HCT116 (cell line): ENCODE data around the gene MORF4L1.

Experiments
- CBX3 ChIP-seq: IDR thresholded peaks from 2 replicates; pipeline ENCODE4 v1.6.1; 2012; ENCODE audit warnings: low read depth
- EZH2 ChIP-seq: fragments of 200-600 bp; sonication (generic); IDR thresholded peaks from 2 replicates; pipeline ENCODE4 v1.6.1; 2017; ENCODE audit warnings: antibody characterized with exemption, mixed run types
- EZH2phosphoT487 ChIP-seq: fragments of 200-600 bp; IDR thresholded peaks from 2 replicates; pipeline ENCODE4 v1.6.1; 2018; ENCODE audit warnings: antibody characterized with exemption, borderline replicate concordance
- POLR2A ChIP-seq: IDR thresholded peaks from 2 replicates; pipeline ENCODE4 v1.7.0; 2011; ENCODE audit warnings: borderline replicate concordance; ENCODE audit not compliant: insufficient read depth, insufficient read length; ENCODE audit errors: extremely low read depth
- POLR2AphosphoS5 ChIP-seq: IDR thresholded peaks from 2 replicates; pipeline ENCODE4 v1.6.1; 2011; ENCODE audit warnings: mild to moderate bottlenecking, low read depth, low read length, moderate library complexity
- SP1 ChIP-seq: IDR thresholded peaks from 2 replicates; pipeline ENCODE4 v1.6.1; 2012; ENCODE audit warnings: low read depth
- TCF7L2 ChIP-seq: IDR thresholded peaks from 2 replicates; pipeline ENCODE4 v1.7.0; 2011; ENCODE audit warnings: borderline replicate concordance, inconsistent platforms; ENCODE audit not compliant: insufficient read depth, insufficient read length; ENCODE audit errors: extremely low read depth
- ZNF274 ChIP-seq: fragments of 200-500 bp; sonication (Bioruptor generic); IDR thresholded peaks from 2 replicates; pipeline ENCODE4 v1.6.1; 2014; ENCODE audit warnings: mild to moderate bottlenecking, low read depth, low read length, inconsistent platforms
- TF ChIP-seq, protein P1 (sequence below): IDR thresholded peaks from 2 replicates; pipeline ENCODE4 v1.6.1; 2012
- TF ChIP-seq, protein P2 (sequence below), 3 experiments: fragments of 200-600 bp in 1 of 3; sonication (generic) in 1 of 3; IDR thresholded peaks in 2 of 3; conservative IDR thresholded peaks in 1 of 3; 2 replicates each; pipeline ENCODE4 v1.5.1; 2012 to 2017; ENCODE audit warnings: low read depth in 2 of 3, low read length in 2 of 3, antibody characterized with exemption in 1 of 3, borderline replicate concordance in 1 of 3, control low read depth in 1 of 3, mild to moderate bottlenecking in 1 of 3, mixed read lengths in 1 of 3, mixed run types in 1 of 3, moderate library complexity in 1 of 3; ENCODE audit not compliant: insufficient read depth in 1 of 3

DNA sequence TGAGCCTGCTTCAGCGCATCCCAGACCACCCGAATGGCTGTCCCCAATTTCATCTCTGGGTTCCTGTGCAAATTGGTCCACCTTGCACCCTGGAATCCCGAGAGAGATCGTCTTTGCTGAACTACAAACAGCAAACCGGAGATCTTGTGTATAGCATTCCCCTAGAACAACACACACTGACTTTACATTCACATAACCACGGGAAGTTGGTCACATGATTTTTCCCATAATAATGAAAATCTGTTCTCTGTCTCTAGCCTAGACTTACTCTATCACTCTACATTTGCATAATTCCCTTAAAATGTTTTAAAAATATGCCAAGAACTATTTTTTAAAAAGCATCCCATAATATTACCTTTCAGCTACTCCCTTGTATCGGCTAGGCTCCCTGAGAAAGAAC is 37.6 kb downstream of the MORF4L1 start:
- no peak for TF ChIP-seq EZH2
- TF ChIP-seq, protein P1, sequence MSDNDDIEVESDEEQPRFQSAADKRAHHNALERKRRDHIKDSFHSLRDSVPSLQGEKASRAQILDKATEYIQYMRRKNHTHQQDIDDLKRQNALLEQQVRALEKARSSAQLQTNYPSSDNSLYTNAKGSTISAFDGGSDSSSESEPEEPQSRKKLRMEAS, result no peak
- no peak for TF ChIP-seq CBX3
- TF ChIP-seq, protein P2, sequence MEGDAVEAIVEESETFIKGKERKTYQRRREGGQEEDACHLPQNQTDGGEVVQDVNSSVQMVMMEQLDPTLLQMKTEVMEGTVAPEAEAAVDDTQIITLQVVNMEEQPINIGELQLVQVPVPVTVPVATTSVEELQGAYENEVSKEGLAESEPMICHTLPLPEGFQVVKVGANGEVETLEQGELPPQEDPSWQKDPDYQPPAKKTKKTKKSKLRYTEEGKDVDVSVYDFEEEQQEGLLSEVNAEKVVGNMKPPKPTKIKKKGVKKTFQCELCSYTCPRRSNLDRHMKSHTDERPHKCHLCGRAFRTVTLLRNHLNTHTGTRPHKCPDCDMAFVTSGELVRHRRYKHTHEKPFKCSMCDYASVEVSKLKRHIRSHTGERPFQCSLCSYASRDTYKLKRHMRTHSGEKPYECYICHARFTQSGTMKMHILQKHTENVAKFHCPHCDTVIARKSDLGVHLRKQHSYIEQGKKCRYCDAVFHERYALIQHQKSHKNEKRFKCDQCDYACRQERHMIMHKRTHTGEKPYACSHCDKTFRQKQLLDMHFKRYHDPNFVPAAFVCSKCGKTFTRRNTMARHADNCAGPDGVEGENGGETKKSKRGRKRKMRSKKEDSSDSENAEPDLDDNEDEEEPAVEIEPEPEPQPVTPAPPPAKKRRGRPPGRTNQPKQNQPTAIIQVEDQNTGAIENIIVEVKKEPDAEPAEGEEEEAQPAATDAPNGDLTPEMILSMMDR (IDR thresholded peaks at IDR 0.05 in 2 of 3, conservative IDR thresholded peaks at IDR 0.05 in 1 of 3; ENCODE audit: borderline replicate concordance in 1 of 3, insufficient read depth in 1 of 3, low read depth in 2 of 3, low read length in 2 of 3), result no peak
- no peak for TF ChIP-seq ZNF274
- no peak for TF ChIP-seq POLR2AphosphoS5
- TF ChIP-seq POLR2A, result no peak
- TF ChIP-seq EZH2phosphoT487, result no peak
- TF ChIP-seq SP1, result no peak
- TF ChIP-seq TCF7L2, result no peak
